ENCODE results near the gene LIN7C. TPM values are rescaled to one million over a fixed set of nuclear protein-coding genes. Genes with fewer than 3 reads are reported as not detected.

Gene LIN7C
- polyA plus RNA-seq, 1 donor (not counting 4 experiments of a cell fraction or from before 2014, with no cell fraction given): 23.0 TPM

DNA sequence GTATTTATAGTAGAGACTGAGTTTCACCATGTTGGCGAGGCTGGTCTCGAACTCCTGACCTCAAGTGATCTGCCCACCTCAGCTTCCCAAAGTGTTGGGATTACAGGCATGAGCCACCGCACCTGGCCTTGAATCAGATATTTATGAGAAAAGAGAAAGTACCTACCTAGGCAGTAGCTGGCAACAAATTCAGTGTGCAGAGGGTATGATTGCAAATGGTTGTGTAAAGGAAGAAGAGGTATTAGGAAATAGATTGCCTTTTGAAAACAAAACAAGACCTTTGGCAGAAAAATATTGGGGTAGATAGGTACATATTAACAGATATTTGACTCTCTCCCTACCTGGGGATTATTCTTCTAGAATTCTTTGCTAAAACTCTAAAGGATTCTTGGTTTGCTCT is 38.5 kb upstream of the LIN7C start:
- H4K20me1 ChIP-seq (ENCODE audit: control insufficient read depth, extremely low read depth, insufficient read depth, low read length): no peaks in the 10 kb centered on the region
- no peaks in the 10 kb centered on the region for H3K9me3 ChIP-seq (ENCODE audit: control insufficient read depth, low read depth, low read length)
- DNase-seq (ENCODE audit: low read depth, low spot score) (no peak), FAIRE-seq (no peak)
- H3K36me3 ChIP-seq (ENCODE audit: control insufficient read depth in 2 of 2, extremely low read depth in 1 of 2, insufficient read depth in 2 of 2, low read length in 2 of 2): no peaks in the 10 kb centered on the region
- no peak overlapping the region for H3K4me3 ChIP-seq (ENCODE audit: control insufficient read depth in 2 of 3, extremely low read depth in 1 of 3, insufficient read depth in 2 of 3, low read depth in 1 of 3, low read length in 3 of 3)
- dilution Hi-C loops (cut with MboI; ENCODE audit: extremely low pct_ligation_motif_present, low sequenced_read_pairs): no loop called here
- no peaks in the 10 kb centered on the region for H3K9me1 ChIP-seq (ENCODE audit: control insufficient read depth, extremely low read depth, insufficient read depth, low read length)
- no peak overlapping the region for H3K27ac ChIP-seq (ENCODE audit: control insufficient read depth, insufficient read depth, low read length)
- TF ChIP-seq, protein P1, sequence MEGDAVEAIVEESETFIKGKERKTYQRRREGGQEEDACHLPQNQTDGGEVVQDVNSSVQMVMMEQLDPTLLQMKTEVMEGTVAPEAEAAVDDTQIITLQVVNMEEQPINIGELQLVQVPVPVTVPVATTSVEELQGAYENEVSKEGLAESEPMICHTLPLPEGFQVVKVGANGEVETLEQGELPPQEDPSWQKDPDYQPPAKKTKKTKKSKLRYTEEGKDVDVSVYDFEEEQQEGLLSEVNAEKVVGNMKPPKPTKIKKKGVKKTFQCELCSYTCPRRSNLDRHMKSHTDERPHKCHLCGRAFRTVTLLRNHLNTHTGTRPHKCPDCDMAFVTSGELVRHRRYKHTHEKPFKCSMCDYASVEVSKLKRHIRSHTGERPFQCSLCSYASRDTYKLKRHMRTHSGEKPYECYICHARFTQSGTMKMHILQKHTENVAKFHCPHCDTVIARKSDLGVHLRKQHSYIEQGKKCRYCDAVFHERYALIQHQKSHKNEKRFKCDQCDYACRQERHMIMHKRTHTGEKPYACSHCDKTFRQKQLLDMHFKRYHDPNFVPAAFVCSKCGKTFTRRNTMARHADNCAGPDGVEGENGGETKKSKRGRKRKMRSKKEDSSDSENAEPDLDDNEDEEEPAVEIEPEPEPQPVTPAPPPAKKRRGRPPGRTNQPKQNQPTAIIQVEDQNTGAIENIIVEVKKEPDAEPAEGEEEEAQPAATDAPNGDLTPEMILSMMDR (optimal IDR thresholded peaks at IDR 0.05 in 1 of 3, IDR thresholded peaks at IDR 0.05 in 1 of 3, conservative IDR thresholded peaks at IDR 0.05 in 1 of 3; ENCODE audit: extremely low read depth in 1 of 3, insufficient read depth in 2 of 3, low read length in 3 of 3): no peak
- H3K9ac ChIP-seq (ENCODE audit: control insufficient read depth, extremely low read depth, insufficient read depth, low read length): no peak overlapping the region
- H3K79me2 ChIP-seq (ENCODE audit: control insufficient read depth, insufficient read depth, low read length): no peaks in the 10 kb centered on the region
- no peak overlapping the region for H2AFZ ChIP-seq (ENCODE audit: control insufficient read depth, low read length)
- H3K27me3 ChIP-seq (ENCODE audit: control insufficient read depth, extremely low read depth, insufficient read depth, low read length): no peaks in the 10 kb centered on the region
- H3K4me1 ChIP-seq (ENCODE audit: control insufficient read depth, extremely low read depth, insufficient read depth, low read length): no peaks in the 10 kb centered on the region
- H3K4me2 ChIP-seq (ENCODE audit: control insufficient read depth, extremely low read depth, insufficient read depth, low read depth, low read length): no peak overlapping the region

GRCh38 chr11:27541790-27542189 is 35.2 kb upstream of the LIN7C start:
- Histone ChIP-seq H4K20me1 (ENCODE audit: control insufficient read depth, extremely low read depth, insufficient read depth, low read length) (no peaks in the 10 kb centered on the region), H3K27ac (ENCODE audit: control insufficient read depth, insufficient read depth, low read length) (no peak overlapping the region), H2AFZ (ENCODE audit: control insufficient read depth, low read length) (no peak overlapping the region), H3K9me3 (ENCODE audit: control insufficient read depth, low read depth, low read length) (no peaks in the 10 kb centered on the region), H3K4me1 (ENCODE audit: control insufficient read depth, extremely low read depth, insufficient read depth, low read length) (no peaks in the 10 kb centered on the region), H3K4me2 (ENCODE audit: control insufficient read depth, extremely low read depth, insufficient read depth, low read depth, low read length) (no peak overlapping the region), H3K27me3 (ENCODE audit: control insufficient read depth, extremely low read depth, insufficient read depth, low read length) (no peaks in the 10 kb centered on the region), H3K9me1 (ENCODE audit: control insufficient read depth, extremely low read depth, insufficient read depth, low read length) (no peaks in the 10 kb centered on the region), H3K9ac (ENCODE audit: control insufficient read depth, extremely low read depth, insufficient read depth, low read length) (no peak overlapping the region), H3K79me2 (ENCODE audit: control insufficient read depth, insufficient read depth, low read length) (no peaks in the 10 kb centered on the region), H3K4me3 (ENCODE audit: control insufficient read depth in 2 of 3, extremely low read depth in 1 of 3, insufficient read depth in 2 of 3, low read depth in 1 of 3, low read length in 3 of 3) (no peak overlapping the region), H3K36me3 (ENCODE audit: control insufficient read depth in 2 of 2, extremely low read depth in 1 of 2, insufficient read depth in 2 of 2, low read length in 2 of 2) (no peaks in the 10 kb centered on the region)
- FAIRE-seq (no peak), DNase-seq (ENCODE audit: low read depth, low spot score) (no peak)
- TF ChIP-seq, protein P1 (optimal IDR thresholded peaks at IDR 0.05 in 1 of 3, IDR thresholded peaks at IDR 0.05 in 1 of 3, conservative IDR thresholded peaks at IDR 0.05 in 1 of 3; ENCODE audit: extremely low read depth in 1 of 3, insufficient read depth in 2 of 3, low read length in 3 of 3): no peak
- no peak for TF ChIP-seq EZH2 (IDR thresholded peaks at IDR 0.05; ENCODE audit: low read length)
- dilution Hi-C loops (cut with MboI; ENCODE audit: extremely low pct_ligation_motif_present, low sequenced_read_pairs): no loop called here

Measured in keratinocyte (primary cell).